Activated gamma-delta T cell treated with anti-CD3 and anti-CD28 coated beads, Interleukin-2, amount 50 U/mL, for 16 hours (primary cell): Measurements from ENCODE around the gene AP1M2.
A peak's percentile ranks its signal among the peaks of the same experiment; 100 is the strongest.

Experiments
- DNase-seq: peaks from one replicate; pipeline ENCODE4 v3.0.0-alpha.2; 2020; ENCODE audit warnings: low read depth

AP1M2 gene

DNA sequence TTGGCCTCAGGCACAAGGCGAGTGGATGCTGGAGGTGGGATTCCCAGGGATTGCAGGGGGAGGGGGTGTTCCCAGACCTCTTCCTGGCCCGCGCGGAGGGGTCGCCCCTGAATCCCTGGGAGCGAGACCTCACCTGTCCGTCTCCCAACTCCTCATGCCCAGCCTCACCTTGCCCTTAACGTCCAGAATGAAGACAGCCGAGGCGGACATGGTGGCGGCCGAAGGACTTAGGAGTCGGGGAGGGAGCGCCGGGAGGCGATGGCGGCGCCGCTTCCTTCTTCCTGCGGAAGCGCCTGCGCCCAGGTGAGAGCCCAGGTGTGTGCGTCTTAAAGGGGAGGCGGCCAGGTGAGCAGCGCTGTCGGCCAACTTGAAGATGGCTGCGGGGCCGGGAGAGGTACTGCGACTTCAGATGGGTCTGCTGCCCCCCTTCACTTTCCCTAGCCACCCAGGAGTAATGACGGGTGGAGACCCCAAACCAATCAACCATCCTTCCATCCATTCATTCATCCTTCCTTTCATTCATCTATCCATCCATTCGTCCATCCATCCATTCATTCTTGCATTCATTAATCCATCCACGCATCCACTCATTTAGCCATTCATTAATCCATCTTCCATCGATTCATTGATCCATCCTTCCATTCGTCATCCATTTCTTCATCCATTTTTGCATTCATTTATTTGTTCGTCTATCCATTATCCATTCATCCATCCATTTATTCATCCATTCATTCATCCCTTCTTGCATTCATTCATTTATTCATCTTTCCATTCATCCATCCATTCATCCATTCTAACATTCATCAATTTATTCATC is at the start of gene AP1M2:
AP1M2 (minus strand) TSS at position 291 of the 817 bp plus-strand sequence; CDS start at position 210, 81 bp downstream.
- DNase-seq: no peak

DNA sequence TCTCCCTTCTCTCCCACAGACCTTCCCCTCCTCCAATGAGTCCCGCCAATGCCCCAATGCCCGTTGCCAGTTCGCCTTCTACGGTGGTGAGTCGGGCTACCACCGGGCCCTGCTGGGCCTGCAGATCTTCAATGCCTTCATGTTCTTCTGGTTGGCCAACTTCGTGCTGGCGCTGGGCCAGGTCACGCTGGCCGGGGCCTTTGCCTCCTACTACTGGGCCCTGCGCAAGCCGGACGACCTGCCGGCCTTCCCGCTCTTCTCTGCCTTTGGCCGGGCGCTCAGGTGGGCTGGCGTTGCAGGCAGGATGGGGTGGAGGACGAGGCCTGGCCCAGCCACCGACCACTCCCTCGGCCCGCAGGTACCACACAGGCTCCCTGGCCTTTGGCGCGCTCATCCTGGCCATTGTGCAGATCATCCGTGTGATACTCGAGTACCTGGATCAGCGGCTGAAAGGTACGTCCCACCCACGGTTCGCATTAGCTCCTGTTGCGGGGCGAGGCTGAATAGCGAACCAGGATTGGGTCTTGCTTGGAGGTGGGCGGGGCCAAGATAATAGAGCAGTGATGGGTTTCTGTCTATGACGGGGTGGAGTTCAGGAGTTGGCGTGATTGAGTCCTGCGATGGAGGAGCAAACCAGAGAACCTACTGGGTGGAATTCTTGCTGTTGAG is 49.3 kb upstream of the AP1M2 start:
- no peak for DNase-seq

DNA sequence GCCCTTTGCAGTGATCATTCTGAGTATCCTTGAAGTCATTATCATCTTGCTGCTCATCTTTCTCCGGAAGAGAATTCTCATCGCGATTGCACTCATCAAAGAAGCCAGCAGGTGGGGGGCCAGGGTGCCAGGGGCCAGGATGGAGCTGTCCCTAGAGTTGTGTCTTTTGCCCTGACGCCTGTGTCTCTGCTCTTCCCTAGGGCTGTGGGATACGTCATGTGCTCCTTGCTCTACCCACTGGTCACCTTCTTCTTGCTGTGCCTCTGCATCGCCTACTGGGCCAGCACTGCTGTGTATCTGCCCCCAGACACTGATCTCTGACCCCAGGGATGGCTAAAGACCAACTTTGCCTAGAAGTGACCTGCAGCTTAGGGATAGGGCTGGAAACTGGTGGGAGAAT is 47.9 kb upstream of the AP1M2 start:
- DNase-seq: no peak

DNA sequence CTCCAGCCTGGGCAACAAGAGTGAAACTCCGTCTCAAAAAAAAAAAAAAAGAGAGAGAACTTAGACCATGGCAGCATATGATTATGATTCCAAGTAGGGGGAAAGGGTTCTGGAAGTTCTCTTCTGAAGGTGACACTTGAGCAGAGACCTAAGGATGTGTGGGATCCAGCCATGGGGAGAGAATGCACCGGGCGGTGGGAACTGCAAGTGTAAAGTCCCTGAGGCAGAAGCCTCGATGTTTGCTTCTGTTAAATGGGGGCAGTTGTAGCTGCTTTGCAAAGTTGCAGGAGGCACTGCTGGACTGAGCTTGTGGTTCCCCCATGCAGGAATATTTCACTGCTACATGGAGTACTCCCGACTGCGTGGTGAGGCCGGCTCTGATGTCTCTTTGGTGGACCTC is 47.3 kb upstream of the AP1M2 start:
- DNase-seq: no peak

DNA sequence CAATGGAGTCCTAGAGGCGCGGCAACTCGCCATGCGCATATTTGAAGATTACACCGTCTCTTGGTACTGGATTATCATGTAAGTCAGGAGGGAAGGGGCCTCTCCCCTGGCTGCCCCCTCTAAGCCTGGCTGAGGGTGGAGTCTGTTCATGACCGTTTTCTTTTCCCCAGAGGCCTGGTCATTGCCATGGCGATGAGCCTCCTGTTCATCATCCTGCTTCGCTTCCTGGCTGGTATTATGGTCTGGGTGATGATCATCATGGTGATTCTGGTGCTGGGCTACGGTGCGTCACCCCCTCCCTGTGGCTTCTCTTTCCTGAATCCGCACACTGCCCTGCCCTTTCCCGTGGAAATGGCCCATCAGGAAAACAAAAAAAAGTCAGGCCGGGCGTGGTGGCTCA is 44.8 kb upstream of the AP1M2 start:
- DNase-seq: no peak

DNA sequence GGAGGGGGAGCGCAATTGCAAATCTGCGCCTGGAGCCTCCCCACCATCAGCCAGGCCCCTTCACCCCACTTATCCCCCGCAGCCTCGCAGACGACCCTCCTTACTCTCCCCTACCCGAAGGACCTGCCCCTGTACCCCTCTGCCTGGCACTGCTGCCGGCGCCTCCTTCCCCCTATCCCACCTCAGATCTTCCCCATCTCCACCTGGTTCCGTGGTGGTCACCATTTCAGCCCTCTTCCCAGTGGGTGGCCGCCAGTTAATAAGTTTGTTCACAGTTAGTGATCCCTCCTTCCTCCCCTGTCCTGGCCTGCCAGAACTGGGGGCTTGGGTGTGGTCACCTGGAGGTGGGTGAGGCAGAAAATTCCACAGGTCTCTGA is 38.6 kb upstream of the AP1M2 start:
- no peak for DNase-seq

DNA sequence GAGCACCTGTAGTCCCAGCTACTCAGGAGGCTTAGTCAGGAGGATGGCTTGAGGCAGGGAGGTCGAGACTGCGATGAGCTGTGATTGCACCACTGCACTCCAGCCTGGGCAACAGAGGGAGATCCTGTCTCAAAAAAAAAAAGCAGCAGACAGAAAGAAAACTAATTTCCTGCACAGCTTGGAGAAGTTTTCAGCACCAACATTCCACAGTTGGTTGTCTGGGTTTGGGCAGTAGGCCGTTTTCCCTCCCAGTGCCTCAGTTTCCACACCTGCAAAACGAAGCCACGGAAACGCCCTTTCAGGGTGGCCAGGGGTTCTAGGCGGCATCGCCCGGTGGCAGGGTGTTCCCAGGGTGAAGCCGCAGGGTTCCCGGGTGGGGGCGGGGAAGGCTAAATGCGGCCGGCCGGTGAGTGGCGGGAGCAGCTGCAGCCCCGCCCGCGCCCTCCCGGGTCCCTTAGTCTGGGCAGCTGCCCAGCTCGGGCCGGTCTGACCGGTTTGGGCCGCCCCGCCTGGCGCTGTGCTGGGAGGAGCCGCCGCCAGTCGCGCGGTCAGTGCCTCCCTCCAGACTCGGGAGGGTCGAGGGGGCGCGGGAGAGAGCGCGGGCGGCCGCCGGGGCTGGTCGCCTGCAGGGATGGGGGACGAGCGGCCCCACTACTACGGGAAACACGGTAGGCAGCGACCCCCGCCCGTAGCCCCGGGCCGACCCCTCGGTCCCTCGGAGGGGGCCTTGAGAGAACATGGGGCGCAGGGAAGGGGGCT is 38.1 kb upstream of the AP1M2 start, which contains the start of gene SLC44A2:
SLC44A2 (plus strand) TSS at position 551 of the 759 bp plus-strand sequence; CDS start at position 632, 81 bp downstream.
- no peak for DNase-seq

DNA sequence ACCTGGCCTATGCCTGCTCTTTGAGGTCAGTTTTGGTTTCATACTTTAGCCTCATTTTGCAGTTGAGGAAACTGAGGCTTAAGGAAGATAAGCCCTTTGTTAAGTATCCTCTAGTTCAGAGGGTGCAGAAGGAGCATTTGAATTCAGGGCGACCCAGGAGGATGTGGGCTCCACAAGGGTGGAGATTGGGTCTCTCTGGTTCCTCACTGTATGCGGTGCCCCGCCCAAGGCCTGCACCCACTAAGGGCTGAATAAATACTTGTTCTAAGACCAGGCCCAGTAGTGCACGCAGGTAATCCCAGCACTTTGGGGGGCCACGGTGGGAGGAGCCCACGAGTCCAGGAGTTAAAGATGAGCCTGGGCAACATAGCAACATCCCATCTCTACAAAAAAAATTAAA is 37.5 kb upstream of the AP1M2 start:
- no peak for DNase-seq

DNA sequence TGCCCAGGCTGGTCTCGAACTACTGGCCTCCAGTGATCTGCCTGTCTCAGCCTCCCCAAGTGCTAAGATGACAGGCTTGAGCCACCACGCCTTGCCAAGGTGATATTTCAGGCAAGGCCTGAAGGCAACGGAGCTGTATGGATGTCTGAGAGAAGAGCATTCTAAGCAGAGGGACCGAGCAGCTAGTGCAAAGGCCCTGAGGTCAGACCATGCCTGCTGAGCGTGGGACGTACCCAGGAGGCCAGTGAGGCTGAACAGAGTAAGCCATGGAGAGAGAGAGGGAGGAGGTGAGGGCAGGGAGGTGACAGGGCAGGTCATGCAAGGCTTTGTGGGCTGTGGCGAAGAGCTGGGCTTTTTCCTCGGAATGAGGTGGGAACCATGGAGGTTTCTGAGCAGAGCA is 34.9 kb upstream of the AP1M2 start:
- no peak for DNase-seq

DNA sequence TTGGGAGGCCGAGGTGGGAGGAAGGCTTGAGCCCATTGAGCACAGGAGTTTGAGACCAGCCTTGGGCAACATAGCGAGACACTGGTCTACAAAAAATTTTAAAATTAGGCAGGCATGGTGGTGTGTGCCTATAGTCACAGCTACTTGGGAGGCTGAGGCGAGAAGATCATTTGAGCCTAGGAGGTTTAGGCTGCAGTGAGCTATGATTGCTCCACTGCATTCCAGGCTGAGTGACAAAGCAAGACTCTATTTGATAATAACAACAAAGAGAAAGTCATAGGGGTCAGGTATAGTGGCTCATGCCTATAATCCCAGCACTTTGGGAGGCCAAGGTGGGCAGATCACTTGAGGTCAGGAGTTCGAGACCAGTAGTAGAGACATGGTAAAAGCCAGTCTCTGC is 33.7 kb upstream of the AP1M2 start:
- no peak for DNase-seq

DNA sequence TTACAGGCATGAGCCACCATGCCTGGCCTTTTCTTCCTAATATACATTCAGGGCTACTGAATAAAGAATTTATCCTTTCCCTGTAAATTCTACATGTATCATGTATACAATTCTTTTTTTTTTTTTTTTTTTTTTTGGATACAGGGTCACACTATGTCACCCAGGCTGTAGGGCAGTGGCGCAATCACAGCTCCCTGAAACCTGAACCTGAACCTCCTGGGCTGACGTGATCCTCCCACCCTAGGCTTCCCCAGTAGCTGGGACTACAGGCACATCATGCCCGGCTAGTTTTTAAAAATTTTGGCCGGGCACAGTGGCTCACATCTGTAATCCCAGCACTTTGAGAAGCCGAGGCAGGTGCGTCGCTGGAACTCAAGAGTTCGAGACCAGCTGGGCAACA is 31.7 kb upstream of the AP1M2 start:
- no peak for DNase-seq

DNA sequence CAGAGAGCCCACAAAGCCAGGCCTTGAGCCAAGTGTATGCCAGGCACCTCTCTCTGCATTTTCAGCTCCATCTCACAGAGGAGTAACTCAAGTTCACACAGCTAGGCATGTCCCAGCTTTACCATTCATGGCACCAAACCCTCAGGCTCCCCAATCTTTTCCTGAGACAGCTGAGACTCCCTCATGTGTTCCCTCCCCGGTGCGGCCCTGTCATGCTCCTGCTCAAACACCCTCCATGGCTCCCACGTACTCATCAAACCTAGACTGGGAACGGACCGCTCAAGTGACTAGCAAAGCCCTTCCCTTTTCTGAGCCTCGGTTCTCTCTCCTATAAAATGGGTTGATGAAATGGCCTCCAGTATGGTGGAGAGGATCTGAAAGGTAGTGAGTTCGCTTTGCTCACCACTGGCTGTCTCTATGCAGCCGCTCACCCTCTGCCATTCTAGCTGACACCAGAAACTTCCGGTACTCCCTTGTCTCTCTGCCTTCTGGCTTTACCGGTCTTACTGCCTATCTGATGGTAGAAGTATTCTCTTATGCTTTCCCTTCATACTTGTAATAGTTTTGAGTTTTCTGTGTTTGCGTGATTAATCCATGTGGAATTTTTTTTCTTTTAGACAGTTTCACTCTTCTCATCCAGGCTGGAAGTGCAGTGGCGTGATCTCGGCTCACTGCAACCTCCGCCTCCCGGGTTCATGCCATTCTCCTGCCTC is 30.5 kb upstream of the AP1M2 start:
- DNase-seq: no peak

DNA sequence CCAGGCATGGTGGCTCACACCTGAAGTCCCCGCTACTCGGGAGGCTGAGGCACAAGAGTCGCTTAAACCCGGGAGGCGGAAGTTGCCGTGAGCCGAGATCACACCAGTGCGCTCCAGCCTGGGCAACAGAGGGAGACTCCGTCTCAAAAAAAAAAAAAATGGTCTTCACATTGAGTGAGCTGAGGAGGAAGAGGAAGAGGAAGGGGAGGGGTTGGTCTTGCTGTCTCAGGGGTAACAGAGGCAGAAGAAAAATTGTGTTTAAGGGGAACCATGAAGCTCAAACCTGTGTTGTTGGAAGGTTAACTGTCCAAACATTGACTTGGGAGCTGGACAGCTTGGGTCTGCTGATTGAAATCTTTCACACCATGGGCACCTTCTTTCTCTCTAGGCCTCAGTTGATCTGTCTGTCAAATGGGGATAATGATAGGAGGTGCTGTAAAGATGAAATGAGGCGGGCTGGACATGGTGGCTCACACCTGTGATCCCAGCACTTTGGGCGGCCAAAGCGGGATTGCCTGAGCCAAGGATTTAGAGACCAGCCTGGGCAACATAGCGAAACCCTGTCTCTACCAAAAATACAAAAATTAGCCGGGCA is 28.4 kb upstream of the AP1M2 start:
- DNase-seq: no peak

DNA sequence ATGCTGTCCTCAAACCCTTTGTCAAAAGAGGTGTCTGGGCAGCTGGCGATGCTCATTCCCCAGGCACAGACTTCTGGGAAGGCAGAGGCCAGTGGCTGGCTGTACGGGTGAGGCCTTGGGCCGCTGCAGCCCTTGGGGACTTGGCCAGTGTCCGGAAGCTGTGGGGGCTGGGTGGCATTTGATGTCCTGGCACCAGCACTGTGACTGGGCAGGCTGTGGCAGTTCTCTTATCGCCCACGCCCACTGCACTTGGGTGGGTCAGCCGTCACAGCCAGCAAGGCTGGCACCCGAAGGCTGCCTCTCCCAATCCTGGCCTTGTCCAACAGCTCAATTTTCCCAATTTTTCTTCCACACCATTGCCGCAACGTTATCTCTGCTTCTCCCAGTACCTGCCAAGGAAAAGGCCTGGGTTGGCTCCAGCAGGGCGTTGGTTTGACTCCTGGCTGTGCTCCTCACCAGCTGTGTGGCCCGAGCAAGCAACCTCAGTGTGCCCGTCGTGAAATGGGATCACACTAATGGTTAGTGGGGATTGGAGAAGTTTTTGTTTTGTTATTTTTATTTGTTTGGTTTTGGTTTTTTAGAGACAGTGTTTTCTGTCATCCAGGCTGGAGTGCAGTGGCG is 25.5 kb upstream of the AP1M2 start:
- no peak for DNase-seq

DNA sequence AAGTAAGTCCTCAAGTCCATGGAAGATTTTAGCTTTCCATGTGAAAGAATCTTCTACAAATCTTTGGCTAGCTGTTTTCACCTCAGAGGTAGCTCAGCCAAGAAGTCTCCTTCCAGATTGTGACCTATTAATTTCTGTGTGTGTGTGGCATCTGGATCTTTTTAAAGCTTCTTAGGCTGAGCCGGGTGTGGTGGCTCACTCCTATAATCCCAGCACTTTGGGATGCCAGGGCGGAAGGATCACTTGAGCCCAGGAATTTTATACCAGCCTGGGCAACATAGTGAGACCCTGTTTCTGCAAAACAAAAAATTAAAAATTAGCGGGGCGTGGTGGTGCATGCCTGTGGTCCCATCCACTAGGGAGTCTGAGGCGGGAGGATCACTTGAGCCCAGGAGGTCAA is 24.8 kb upstream of the AP1M2 start:
- DNase-seq: no peak

DNA sequence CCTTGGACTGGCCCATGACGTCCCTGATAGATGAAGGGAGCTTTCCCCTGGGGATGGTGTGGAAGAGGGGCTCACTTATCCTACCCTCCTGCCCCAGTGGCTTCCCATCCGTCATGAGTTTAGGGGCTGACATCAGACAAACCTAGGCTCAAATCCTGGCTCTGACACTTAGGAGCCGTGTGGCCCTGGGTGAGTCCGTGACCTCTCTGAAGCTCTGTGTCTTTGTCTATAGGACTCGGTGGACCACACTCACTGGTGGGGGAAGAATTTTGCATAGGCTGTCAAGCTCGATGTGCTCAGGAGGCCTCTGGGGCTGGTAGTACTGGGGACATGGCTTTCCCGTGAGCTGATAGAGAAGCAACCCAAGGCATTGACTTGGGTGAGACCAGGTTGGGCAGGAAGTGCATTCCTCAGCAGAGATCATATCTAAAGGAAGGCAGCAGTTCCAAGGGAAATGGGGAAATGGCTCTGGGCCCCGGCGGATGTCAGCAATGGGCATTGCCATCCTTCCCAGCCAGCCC is 17.4 kb upstream of the AP1M2 start:
- DNase-seq: no peak

DNA sequence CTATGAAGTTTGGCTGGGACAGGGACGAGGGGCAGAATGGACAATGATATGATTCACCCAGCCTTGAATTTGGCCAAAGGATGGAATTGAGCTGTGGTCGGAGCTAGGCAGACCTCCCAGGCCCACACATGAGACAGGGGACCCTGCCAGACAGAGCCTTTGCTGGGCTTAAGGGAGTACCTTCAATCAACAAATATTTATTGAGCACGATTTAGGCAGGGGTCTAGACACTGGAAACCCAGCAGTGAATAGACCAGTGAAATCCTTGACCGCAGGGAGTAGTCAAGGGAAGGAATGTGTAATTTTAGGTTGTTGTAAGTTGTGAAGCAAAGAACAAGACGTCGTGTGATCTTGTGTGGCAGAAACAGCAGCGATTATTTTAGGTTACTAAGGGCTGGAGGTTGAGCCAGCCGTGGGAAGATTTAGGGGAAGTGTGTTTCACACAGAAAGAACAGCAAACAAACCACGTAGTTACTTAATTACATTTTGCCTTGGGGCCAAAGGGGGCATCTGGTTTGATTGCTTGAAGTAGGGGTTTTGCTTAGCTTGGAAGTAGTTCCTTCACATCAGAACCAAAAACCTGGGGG is 16.9 kb upstream of the AP1M2 start:
- DNase-seq: peak; percentile 8

DNA sequence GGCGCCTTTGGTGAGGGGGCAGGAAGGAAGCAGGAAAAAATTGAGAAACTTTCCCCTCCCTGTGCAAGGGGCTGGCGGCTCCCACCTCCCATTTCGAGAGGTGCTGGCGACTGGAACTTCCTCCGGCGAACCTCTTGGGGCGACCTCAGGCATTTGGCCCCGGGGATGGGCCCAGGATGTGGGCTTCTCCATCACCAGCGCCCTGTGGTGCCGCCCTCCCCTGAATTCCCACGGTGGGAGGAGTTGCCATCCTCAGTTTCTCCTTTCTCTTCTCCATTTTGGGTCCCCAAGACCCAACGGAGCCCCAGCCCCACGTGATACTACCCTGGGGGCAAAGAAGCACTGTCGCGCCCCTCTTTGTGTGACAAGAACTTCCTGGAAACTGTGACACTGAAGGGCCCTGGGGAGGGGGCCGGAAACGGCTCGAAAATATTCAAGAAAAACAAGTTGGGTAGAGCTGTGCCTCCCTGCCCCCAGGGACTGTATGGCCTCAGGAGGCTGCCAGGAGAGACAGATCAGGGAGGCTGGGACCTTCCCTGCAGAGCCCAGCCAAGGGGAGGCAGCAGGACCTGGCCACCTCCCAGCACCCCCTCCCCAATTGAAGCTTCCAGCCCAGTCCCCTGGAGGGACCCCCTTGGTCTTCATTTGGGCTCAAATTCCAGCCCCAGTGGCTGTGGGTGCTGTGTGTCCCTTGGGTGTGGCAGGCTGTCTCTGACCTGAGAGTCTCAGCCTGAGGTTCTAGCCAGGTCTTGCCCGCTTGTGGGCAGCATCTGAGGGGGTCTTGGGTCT is 16.2 kb upstream of the AP1M2 start:
- peak; percentile 74 for DNase-seq

DNA sequence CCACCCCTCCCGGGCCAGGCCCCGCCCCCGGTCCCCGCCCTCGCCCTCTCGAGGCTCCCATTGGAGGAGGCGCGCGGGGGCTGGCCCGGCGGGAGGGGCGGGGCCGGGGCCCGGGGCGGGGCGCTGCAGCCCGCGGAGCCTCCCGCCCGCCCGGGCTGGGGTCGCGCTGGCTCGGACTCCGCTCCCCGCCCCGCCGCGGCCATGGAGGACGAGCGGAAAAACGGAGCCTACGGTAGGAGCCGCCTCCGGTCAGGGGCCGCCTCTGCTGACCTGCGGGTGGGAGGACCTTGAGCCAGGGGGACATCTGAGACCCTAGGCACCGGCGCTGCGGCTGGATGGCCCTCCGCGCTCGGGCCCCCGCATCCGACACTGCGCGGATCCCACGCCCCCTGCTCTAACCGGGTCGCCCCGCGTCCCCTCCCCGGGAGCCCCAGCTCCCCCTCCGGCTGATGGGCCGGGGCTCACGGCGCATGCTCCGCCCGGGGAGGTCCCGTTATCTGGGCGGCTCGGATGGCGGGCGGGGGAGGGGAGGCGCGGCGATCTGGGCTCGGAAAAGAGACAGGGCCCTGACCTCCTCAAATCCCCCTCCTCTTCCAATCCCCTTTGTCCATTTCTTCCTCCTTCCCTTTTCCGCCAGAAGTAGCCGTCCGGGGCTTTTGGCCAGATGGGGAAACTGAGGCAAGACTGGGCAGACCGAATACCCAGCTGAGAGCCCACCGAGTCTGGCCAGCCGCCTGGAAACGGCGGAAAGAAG is 15.4 kb upstream of the AP1M2 start:
- DNase-seq: peak; percentile 82
